ENCODE results near the gene PARP4.

DNA sequence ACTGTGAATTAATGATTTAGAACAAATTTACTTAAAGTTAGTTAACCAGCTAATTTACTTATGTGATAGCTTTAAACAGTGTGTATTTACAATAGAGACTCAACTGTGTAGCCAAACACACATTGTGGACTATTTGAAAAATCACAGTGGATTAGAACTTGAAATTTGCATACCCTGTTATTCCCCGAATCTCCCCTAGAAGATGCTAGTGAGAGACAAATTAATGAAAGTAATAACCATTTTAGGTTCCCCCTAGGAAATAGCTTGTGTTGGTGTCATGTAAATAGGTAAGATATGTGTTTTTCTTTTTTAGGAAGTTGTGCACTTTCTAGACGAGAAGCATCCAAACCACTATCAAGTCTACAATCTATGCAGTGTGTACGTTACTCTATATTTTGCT, 104.7 kb downstream of the PARP4 start:
- TF ChIP-seq, protein P1, sequence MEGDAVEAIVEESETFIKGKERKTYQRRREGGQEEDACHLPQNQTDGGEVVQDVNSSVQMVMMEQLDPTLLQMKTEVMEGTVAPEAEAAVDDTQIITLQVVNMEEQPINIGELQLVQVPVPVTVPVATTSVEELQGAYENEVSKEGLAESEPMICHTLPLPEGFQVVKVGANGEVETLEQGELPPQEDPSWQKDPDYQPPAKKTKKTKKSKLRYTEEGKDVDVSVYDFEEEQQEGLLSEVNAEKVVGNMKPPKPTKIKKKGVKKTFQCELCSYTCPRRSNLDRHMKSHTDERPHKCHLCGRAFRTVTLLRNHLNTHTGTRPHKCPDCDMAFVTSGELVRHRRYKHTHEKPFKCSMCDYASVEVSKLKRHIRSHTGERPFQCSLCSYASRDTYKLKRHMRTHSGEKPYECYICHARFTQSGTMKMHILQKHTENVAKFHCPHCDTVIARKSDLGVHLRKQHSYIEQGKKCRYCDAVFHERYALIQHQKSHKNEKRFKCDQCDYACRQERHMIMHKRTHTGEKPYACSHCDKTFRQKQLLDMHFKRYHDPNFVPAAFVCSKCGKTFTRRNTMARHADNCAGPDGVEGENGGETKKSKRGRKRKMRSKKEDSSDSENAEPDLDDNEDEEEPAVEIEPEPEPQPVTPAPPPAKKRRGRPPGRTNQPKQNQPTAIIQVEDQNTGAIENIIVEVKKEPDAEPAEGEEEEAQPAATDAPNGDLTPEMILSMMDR (IDR thresholded peaks at IDR 0.05; ENCODE audit: low read depth, low read length): peak; percentile 12
- TF ChIP-seq POLR2A (IDR thresholded peaks at IDR 0.05; ENCODE audit: extremely low read depth, insufficient read length) (no peak), MYC (IDR thresholded peaks at IDR 0.05; ENCODE audit: low read depth, low read length) (no peak)
- TF ChIP-seq, protein P2, sequence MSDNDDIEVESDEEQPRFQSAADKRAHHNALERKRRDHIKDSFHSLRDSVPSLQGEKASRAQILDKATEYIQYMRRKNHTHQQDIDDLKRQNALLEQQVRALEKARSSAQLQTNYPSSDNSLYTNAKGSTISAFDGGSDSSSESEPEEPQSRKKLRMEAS (IDR thresholded peaks at IDR 0.05; ENCODE audit: low read depth, low read length): no peak
